GM12878 (cell line): ENCODE results near the gene TPD52L2.

Source experiments
- CHD2 ChIP-seq: IDR thresholded peaks from 2 replicates; pipeline ENCODE4 v1.6.1; 2011; ENCODE audit warnings: low read depth, low read length, improper control_type of control experiment, borderline replicate concordance
- CTCF ChIP-seq, 3 experiments: IDR thresholded peaks in 2 of 3; conservative IDR thresholded peaks in 1 of 3; 2 replicates each; pipeline ENCODE4 v1.5.1; 2011; ENCODE audit warnings: low read depth in 3 of 3, low read length in 3 of 3, mild to moderate bottlenecking in 3 of 3, control low read depth in 2 of 3, moderate library complexity in 2 of 3, inconsistent platforms in 1 of 3, mixed read lengths in 1 of 3; ENCODE audit not compliant: control insufficient read depth in 2 of 3, insufficient read depth in 1 of 3; ENCODE audit errors: extremely low read depth in 1 of 3
- E4F1 ChIP-seq: fragments of 450-650 bp; IDR thresholded peaks from 2 replicates; pipeline ENCODE4 v1.6.1; 2018; ENCODE audit warnings: borderline replicate concordance, mild to moderate bottlenecking; ENCODE audit not compliant: partially characterized antibody
- EP300 ChIP-seq, 2 experiments: fragments of 150-350 bp in 1 of 2; IDR thresholded peaks; 2 replicates each; pipeline ENCODE4 v1.6.1; 2011 to 2012; ENCODE audit warnings: low read depth in 2 of 2, low read length in 2 of 2, borderline replicate concordance in 1 of 2, improper control_type of control experiment in 1 of 2, inconsistent platforms in 1 of 2; ENCODE audit not compliant: control insufficient read depth in 1 of 2
- EZH2 ChIP-seq: IDR thresholded peaks from 2 replicates; pipeline ENCODE4 v1.6.1; 2012; ENCODE audit warnings: low read depth, mild to moderate bottlenecking, control low read depth, inconsistent platforms, low read length, borderline replicate concordance; ENCODE audit not compliant: control insufficient read depth
- HDGF ChIP-seq: fragments of 450-650 bp; IDR thresholded peaks from 2 replicates; pipeline ENCODE4 v1.6.1; 2016; ENCODE audit warnings: antibody characterized with exemption
- MTA2 ChIP-seq: fragments of 450-650 bp; IDR thresholded peaks from 2 replicates; pipeline ENCODE4 v1.6.1; 2016; ENCODE audit warnings: low read depth, mild to moderate bottlenecking, moderate library complexity
- NFYB ChIP-seq: IDR thresholded peaks from 2 replicates; pipeline ENCODE4 v1.6.1; 2011; ENCODE audit warnings: low read depth, mild to moderate bottlenecking, low read length, improper control_type of control experiment, moderate library complexity; ENCODE audit not compliant: insufficient read depth
- POLR2AphosphoS5 ChIP-seq: IDR thresholded peaks from 2 replicates; pipeline ENCODE4 v1.6.1; 2011; ENCODE audit warnings: mild to moderate bottlenecking, low read length, inconsistent platforms
- RAD21 ChIP-seq: IDR thresholded peaks from 2 replicates; pipeline ENCODE4 v1.6.1; 2011; ENCODE audit warnings: mild to moderate bottlenecking, low read depth, low read length, moderate library complexity; ENCODE audit not compliant: insufficient read depth
- RFX5 ChIP-seq: IDR thresholded peaks from 2 replicates; pipeline ENCODE4 v1.6.1; 2011; ENCODE audit warnings: low read depth, low read length, improper control_type of control experiment
- TCF7 ChIP-seq: IDR thresholded peaks from 2 replicates; pipeline ENCODE4 v1.6.1; 2014; ENCODE audit warnings: antibody characterized with exemption, borderline replicate concordance
- WRNIP1 ChIP-seq: IDR thresholded peaks from 2 replicates; pipeline ENCODE4 v1.6.1; 2011; ENCODE audit warnings: low read depth, low read length, improper control_type of control experiment, borderline replicate concordance
- TF ChIP-seq, protein P1 (sequence below): fragments of 450-650 bp; IDR thresholded peaks from 2 replicates; pipeline ENCODE4 v1.6.1; 2016; ENCODE audit warnings: mild to moderate bottlenecking, moderate library complexity, borderline replicate concordance

GRCh38 chr20:63834491-63834880, 30.6 kb upstream of the TPD52L2 start:
- TF ChIP-seq RFX5 (no peak), CTCF (IDR thresholded peaks at IDR 0.05 in 2 of 3, conservative IDR thresholded peaks at IDR 0.05 in 1 of 3; ENCODE audit: control insufficient read depth in 2 of 3, extremely low read depth in 1 of 3, insufficient read depth in 1 of 3, low read depth in 3 of 3, low read length in 3 of 3) (no peak), MTA2 (no peak), EZH2 (no peak), POLR2AphosphoS5 (no peak), RAD21 (no peak), EP300 (IDR thresholded peaks at IDR 0.05; ENCODE audit: borderline replicate concordance in 1 of 2, control insufficient read depth in 1 of 2, low read depth in 2 of 2, low read length in 2 of 2) (no peak), E4F1 (no peak), TCF7 (no peak), NFYB (no peak), CHD2 (no peak), WRNIP1 (no peak), HDGF (no peak)
- TF ChIP-seq, protein P1, sequence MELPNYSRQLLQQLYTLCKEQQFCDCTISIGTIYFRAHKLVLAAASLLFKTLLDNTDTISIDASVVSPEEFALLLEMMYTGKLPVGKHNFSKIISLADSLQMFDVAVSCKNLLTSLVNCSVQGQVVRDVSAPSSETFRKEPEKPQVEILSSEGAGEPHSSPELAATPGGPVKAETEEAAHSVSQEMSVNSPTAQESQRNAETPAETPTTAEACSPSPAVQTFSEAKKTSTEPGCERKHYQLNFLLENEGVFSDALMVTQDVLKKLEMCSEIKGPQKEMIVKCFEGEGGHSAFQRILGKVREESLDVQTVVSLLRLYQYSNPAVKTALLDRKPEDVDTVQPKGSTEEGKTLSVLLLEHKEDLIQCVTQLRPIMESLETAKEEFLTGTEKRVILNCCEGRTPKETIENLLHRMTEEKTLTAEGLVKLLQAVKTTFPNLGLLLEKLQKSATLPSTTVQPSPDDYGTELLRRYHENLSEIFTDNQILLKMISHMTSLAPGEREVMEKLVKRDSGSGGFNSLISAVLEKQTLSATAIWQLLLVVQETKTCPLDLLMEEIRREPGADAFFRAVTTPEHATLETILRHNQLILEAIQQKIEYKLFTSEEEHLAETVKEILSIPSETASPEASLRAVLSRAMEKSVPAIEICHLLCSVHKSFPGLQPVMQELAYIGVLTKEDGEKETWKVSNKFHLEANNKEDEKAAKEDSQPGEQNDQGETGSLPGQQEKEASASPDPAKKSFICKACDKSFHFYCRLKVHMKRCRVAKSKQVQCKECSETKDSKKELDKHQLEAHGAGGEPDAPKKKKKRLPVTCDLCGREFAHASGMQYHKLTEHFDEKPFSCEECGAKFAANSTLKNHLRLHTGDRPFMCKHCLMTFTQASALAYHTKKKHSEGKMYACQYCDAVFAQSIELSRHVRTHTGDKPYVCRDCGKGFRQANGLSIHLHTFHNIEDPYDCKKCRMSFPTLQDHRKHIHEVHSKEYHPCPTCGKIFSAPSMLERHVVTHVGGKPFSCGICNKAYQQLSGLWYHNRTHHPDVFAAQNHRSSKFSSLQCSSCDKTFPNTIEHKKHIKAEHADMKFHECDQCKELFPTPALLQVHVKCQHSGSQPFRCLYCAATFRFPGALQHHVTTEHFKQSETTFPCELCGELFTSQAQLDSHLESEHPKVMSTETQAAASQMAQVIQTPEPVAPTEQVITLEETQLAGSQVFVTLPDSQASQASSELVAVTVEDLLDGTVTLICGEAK: no peak
